H1 (cell line): ENCODE data around the gene CD300H. TPM values are rescaled to one million over a fixed set of nuclear protein-coding genes. Genes with fewer than 3 reads are reported as not detected.

Experiments used
- CTCF ChIA-PET: fragments of 300-600 bp; sonication (Branson Sonifier 250); formaldehyde crosslinking; loops from one replicate; lab custom pipeline; 2021; ENCODE audit not compliant: partially characterized antibody; lab: Charles Lee
- POLR2A ChIA-PET: fragments of 300-600 bp; sonication (Branson Sonifier 250); formaldehyde crosslinking; loops from one replicate; lab custom pipeline; 2021; ENCODE audit warnings: inconsistent platforms; ENCODE audit not compliant: partially characterized antibody; lab: Charles Lee
- DNase-seq, 2 experiments: peaks; one replicate each; pipeline versions ENCODE4 v3.0.0 to v3.0.0-alpha.2; 2010 to 2022; ENCODE audit warnings: low spot score in 2 of 2, low read depth in 1 of 2, mixed read lengths in 1 of 2
- FAIRE-seq: peaks from 2 replicates; lab custom pipeline; 2011; peaks lifted over from hg19 to GRCh38; lab: Jason Lieb, UNC
- H2AFZ ChIP-seq: 2 replicates; pipeline ENCODE4 v1.8.1; 2012; ENCODE audit warnings: low read length, inconsistent platforms
- H2AK5ac ChIP-seq: 2 replicates; pipeline ENCODE4 v1.6.1; 2013; ENCODE audit warnings: low read depth, low read length
- H2BK120ac ChIP-seq: replicated peaks from 2 replicates; pipeline ENCODE3; 2013; ENCODE audit warnings: low read depth, low read length, inconsistent platforms
- H2BK12ac ChIP-seq: 2 replicates; pipeline ENCODE4 v1.6.1; 2013; ENCODE audit warnings: low read depth, low read length
- H2BK15ac ChIP-seq: 2 replicates; pipeline ENCODE4 v1.6.1; 2013; ENCODE audit warnings: low read length
- H2BK20ac ChIP-seq: 2 replicates; pipeline ENCODE4 v1.6.1; 2013; ENCODE audit warnings: low read length
- H2BK5ac ChIP-seq: 2 replicates; pipeline ENCODE4 v1.6.1; 2013; ENCODE audit warnings: low read depth, low read length
- H3K14ac ChIP-seq: 2 replicates; pipeline ENCODE4 v1.6.1; 2013; ENCODE audit warnings: inconsistent platforms; ENCODE audit not compliant: insufficient read length
- H3K18ac ChIP-seq: 2 replicates; pipeline ENCODE4 v1.6.1; 2013; ENCODE audit warnings: low read length; ENCODE audit errors: extremely low read depth
- H3K23ac ChIP-seq: 2 replicates; pipeline ENCODE4 v1.6.1; 2013; ENCODE audit warnings: inconsistent platforms; ENCODE audit not compliant: insufficient read length
- H3K23me2 ChIP-seq: 2 replicates; pipeline ENCODE4 v1.6.1; 2013; ENCODE audit warnings: low read depth, low read length
- H3K27ac ChIP-seq: 2 replicates; pipeline ENCODE4 v1.6.1; 2011; ENCODE audit warnings: low read depth, low read length, inconsistent platforms
- H3K27me3 ChIP-seq, 4 experiments: replicated peaks in 1 of 4; 1 replicate in 1 of 4; 2 replicates in 3 of 4; pipeline versions ENCODE4 v1.6.1 to v1.8.1; 2011 to 2013; ENCODE audit warnings: low read length in 3 of 4, mild to moderate bottlenecking in 3 of 4, inconsistent platforms in 2 of 4, mixed read lengths in 2 of 4, moderate library complexity in 1 of 4; ENCODE audit not compliant: control insufficient read depth in 3 of 4, insufficient read depth in 3 of 4; ENCODE audit errors: extremely low read depth in 1 of 4
- H3K36me3 ChIP-seq, 4 experiments: 2 replicates each; pipeline versions ENCODE4 v1.6.1 to v1.8.1; 2011 to 2013; ENCODE audit warnings: mild to moderate bottlenecking in 4 of 4, low read length in 3 of 4, moderate library complexity in 2 of 4, control low read depth in 1 of 4, inconsistent platforms in 1 of 4; ENCODE audit not compliant: insufficient read depth in 4 of 4, control insufficient read depth in 2 of 4
- H3K4ac ChIP-seq: replicated peaks from 2 replicates; pipeline ENCODE3; 2013; ENCODE audit warnings: low read length, low read depth, mixed read lengths, inconsistent platforms; ENCODE audit not compliant: insufficient read length
- H3K4me1 ChIP-seq, 4 experiments: replicated peaks in 1 of 4; 1 replicate in 1 of 4; 2 replicates in 3 of 4; pipeline versions ENCODE4 v1.6.1 to v1.8.1; 2011 to 2013; ENCODE audit warnings: low read length in 3 of 4, inconsistent platforms in 2 of 4, mixed read lengths in 1 of 4; ENCODE audit not compliant: insufficient read depth in 4 of 4, control insufficient read depth in 3 of 4
- H3K4me2 ChIP-seq, 2 experiments: 2 replicates each; pipeline versions ENCODE4 v1.6.1 to v1.8.1; 2011 to 2013; ENCODE audit warnings: low read depth in 2 of 2, low read length in 2 of 2, control low read depth in 1 of 2, inconsistent platforms in 1 of 2, mild to moderate bottlenecking in 1 of 2; ENCODE audit not compliant: insufficient read depth in 1 of 2
- H3K4me3 ChIP-seq, 4 experiments: fragments of 200-600, 300-600 bp in 1 of 4; sonication (generic), shearing (Covaris generic), sonication (Bioruptor Twin) in 1 of 4; 2 replicates each; pipeline versions ENCODE4 v1.5.1 to v1.8.1; 2011 to 2016; ENCODE audit warnings: low read length in 4 of 4, low read depth in 3 of 4, control low read depth in 2 of 4, inconsistent platforms in 2 of 4, mild to moderate bottlenecking in 2 of 4, mixed read lengths in 1 of 4, moderate library complexity in 1 of 4; ENCODE audit not compliant: insufficient read depth in 2 of 4; ENCODE audit errors: extremely low read depth in 1 of 4
- H3K56ac ChIP-seq: replicated peaks from 2 replicates; pipeline ENCODE3; 2013; ENCODE audit warnings: low read depth, mild to moderate bottlenecking, mixed read lengths, low read length, inconsistent platforms; ENCODE audit not compliant: insufficient read length
- H3K79me1 ChIP-seq: 2 replicates; pipeline ENCODE4 v1.6.1; 2013; ENCODE audit warnings: low read depth, low read length, control low read depth
- H3K79me2 ChIP-seq, 2 experiments: 2 replicates each; pipeline versions ENCODE4 v1.6.1 to v1.8.1; 2012 to 2013; ENCODE audit warnings: low read length in 2 of 2, mild to moderate bottlenecking in 2 of 2, inconsistent platforms in 1 of 2; ENCODE audit not compliant: insufficient read depth in 2 of 2, control insufficient read depth in 1 of 2
- H3K9ac ChIP-seq, 4 experiments: replicated peaks in 1 of 4; 1 replicate in 1 of 4; 2 replicates in 3 of 4; pipeline versions ENCODE4 v1.6.1 to v1.8.1; 2011 to 2013; ENCODE audit warnings: low read depth in 3 of 4, low read length in 3 of 4, control low read depth in 2 of 4, mild to moderate bottlenecking in 2 of 4, moderate library complexity in 2 of 4, inconsistent platforms in 1 of 4; ENCODE audit errors: extremely low read depth in 1 of 4
- H3K9me3 ChIP-seq, 2 experiments: 2 replicates each; pipeline versions ENCODE4 v1.6.1 to v1.8.1; 2012 to 2013; ENCODE audit warnings: mild to moderate bottlenecking in 2 of 2, moderate library complexity in 2 of 2, control low read depth in 1 of 2, inconsistent platforms in 1 of 2, low read depth in 1 of 2, low read length in 1 of 2, mixed read lengths in 1 of 2; ENCODE audit not compliant: insufficient read depth in 2 of 2
- H4K20me1 ChIP-seq, 2 experiments: replicated peaks in 1 of 2; 2 replicates each; pipeline versions ENCODE3 to v1.8.1; 2011 to 2013; ENCODE audit warnings: inconsistent platforms in 2 of 2, low read length in 2 of 2, mild to moderate bottlenecking in 1 of 2; ENCODE audit not compliant: insufficient read depth in 2 of 2, control insufficient read depth in 1 of 2
- H4K5ac ChIP-seq: 2 replicates; pipeline ENCODE4 v1.6.1; 2013; ENCODE audit warnings: low read length, low read depth, mixed read lengths, inconsistent platforms; ENCODE audit not compliant: insufficient read length
- H4K8ac ChIP-seq: 2 replicates; pipeline ENCODE4 v1.8.0; 2013; ENCODE audit warnings: mild to moderate bottlenecking, moderate library complexity, low read length, inconsistent platforms; ENCODE audit not compliant: insufficient read depth; ENCODE audit errors: extremely low read depth
- H4K91ac ChIP-seq: replicated peaks from 2 replicates; pipeline ENCODE3; 2013; ENCODE audit warnings: low read length, mixed read lengths, inconsistent platforms; ENCODE audit not compliant: insufficient read length
- BACH1 ChIP-seq: IDR thresholded peaks from 2 replicates; pipeline ENCODE4 v1.6.1; 2012; ENCODE audit warnings: low read length, improper control_type of control experiment
- BCL11A ChIP-seq, 2 experiments: IDR thresholded peaks; one replicate each; pipeline ENCODE4 v1.6.1; 2011; ENCODE audit warnings: low read depth in 2 of 2, low read length in 2 of 2, mild to moderate bottlenecking in 2 of 2
- CREB1 ChIP-seq: IDR thresholded peaks from 2 replicates; pipeline ENCODE4 v1.6.1; 2012; ENCODE audit warnings: inconsistent platforms
- EZH2 ChIP-seq: fragments of 200-600 bp; sonication (generic); IDR thresholded peaks from 2 replicates; pipeline ENCODE4 v1.7.1; 2012; ENCODE audit warnings: low read depth, mild to moderate bottlenecking, moderate library complexity, low read length, inconsistent platforms; ENCODE audit not compliant: severe bottlenecking
- FOSL1 ChIP-seq: IDR thresholded peaks from 2 replicates; pipeline ENCODE4 v1.6.1; 2011; ENCODE audit warnings: mild to moderate bottlenecking, low read depth, low read length, moderate library complexity; ENCODE audit not compliant: insufficient read depth
- JUND ChIP-seq: IDR thresholded peaks from 2 replicates; pipeline ENCODE4 v1.6.1; 2011; ENCODE audit warnings: mild to moderate bottlenecking, improper control_type of control experiment, low read length
- KDM4A ChIP-seq: IDR thresholded peaks from one replicate; pipeline ENCODE4 v1.7.1; 2012; ENCODE audit warnings: low read depth, mild to moderate bottlenecking, moderate library complexity, low read length, inconsistent platforms; ENCODE audit not compliant: severe bottlenecking
- POLR2A ChIP-seq, 2 experiments: IDR thresholded peaks; 1 replicate in 1 of 2; 2 replicates in 1 of 2; pipeline ENCODE4 v1.6.1; 2011; ENCODE audit warnings: low read depth in 2 of 2, low read length in 2 of 2, mild to moderate bottlenecking in 2 of 2; ENCODE audit errors: control extremely low read depth in 1 of 2
- RAD21 ChIP-seq, 2 experiments: IDR thresholded peaks in 1 of 2; conservative IDR thresholded peaks in 1 of 2; 2 replicates each; pipeline ENCODE4 v1.6.1; 2011; ENCODE audit warnings: low read depth in 2 of 2, low read length in 2 of 2, improper control_type of control experiment in 1 of 2, inconsistent platforms in 1 of 2, mild to moderate bottlenecking in 1 of 2, moderate library complexity in 1 of 2
- RBBP5 ChIP-seq: IDR thresholded peaks from 2 replicates; pipeline ENCODE4 v1.7.1; 2012; ENCODE audit warnings: low read depth, mild to moderate bottlenecking, inconsistent platforms, low read length, moderate library complexity, borderline replicate concordance
- SIX5 ChIP-seq: IDR thresholded peaks from 2 replicates; pipeline ENCODE4 v1.6.1; 2011; ENCODE audit warnings: mild to moderate bottlenecking, low read depth, low read length
- SRF ChIP-seq: IDR thresholded peaks from 2 replicates; pipeline ENCODE4 v1.6.1; 2011; ENCODE audit warnings: mild to moderate bottlenecking, low read depth, low read length, moderate library complexity
- TCF12 ChIP-seq: IDR thresholded peaks from 2 replicates; pipeline ENCODE4 v1.6.1; 2011; ENCODE audit warnings: low read depth, mild to moderate bottlenecking, low read length
- YY1 ChIP-seq: IDR thresholded peaks from 2 replicates; pipeline ENCODE4 v1.6.1; 2011; ENCODE audit warnings: low read depth, mild to moderate bottlenecking, low read length
- ZNF274 ChIP-seq: IDR thresholded peaks from 2 replicates; pipeline ENCODE4 v1.7.0; 2012; ENCODE audit warnings: low read length, borderline replicate concordance; ENCODE audit errors: extremely low read depth
- WGBS, 2 experiments: shearing (Covaris generic) in 1 of 2; methylation state at CpG; one replicate each; pipeline versions ENCODE4 v1.1.6 to v1.1.7; 2013 to 2015; ENCODE audit warnings: low lambda C conversion rate in 2 of 2, mixed read lengths in 2 of 2, inconsistent platforms in 1 of 2, low coverage in 1 of 2, missing lambda C conversion rate in 1 of 2; ENCODE audit not compliant: insufficient replicate concordance in 2 of 2, insufficient coverage in 1 of 2, insufficient read length in 1 of 2; ENCODE audit errors: extremely low coverage in 1 of 2, missing lambda C conversion rate in 1 of 2; 5-methylcytosine and 5-hydroxymethylcytosine counted together
- polyA plus RNA-seq, 7 experiments: library from polyadenylated mRNA; depleted of rRNA in 3 of 7; stranded (reverse) in 5 of 7; unstranded in 2 of 7; fragments of >200 nt in 5 of 7; fragments of 200-250 nt in 2 of 7; gene quantifications; 1 replicate in 5 of 7; 2 replicates in 1 of 7; 4 replicates in 1 of 7; pipeline versions ENCODE4 v1.2.1 to v1.2.3, GENCODE V29; 2011 to 2013; ENCODE audit warnings: missing spikeins in 2 of 7, mixed read lengths in 2 of 7
- total RNA-seq: library from RNA; stranded (reverse); fragmentation: NEBNext Ultra II Directional; extraction: Animal tissue kit (Norgen Biotek cat#: 25700); gene quantifications from 2 replicates; pipeline ENCODE4 v1.2.1, GENCODE V29; 2021
- TF ChIP-seq, protein P1 (sequence below): IDR thresholded peaks from 2 replicates; pipeline ENCODE4 v1.6.1; 2012; ENCODE audit warnings: inconsistent platforms

CD300H gene
- total and polyA plus RNA-seq, 2 of the 8 experiments (the other 6 are each of a cell fraction or from before 2014, with no cell fraction given): not detected

DNA sequence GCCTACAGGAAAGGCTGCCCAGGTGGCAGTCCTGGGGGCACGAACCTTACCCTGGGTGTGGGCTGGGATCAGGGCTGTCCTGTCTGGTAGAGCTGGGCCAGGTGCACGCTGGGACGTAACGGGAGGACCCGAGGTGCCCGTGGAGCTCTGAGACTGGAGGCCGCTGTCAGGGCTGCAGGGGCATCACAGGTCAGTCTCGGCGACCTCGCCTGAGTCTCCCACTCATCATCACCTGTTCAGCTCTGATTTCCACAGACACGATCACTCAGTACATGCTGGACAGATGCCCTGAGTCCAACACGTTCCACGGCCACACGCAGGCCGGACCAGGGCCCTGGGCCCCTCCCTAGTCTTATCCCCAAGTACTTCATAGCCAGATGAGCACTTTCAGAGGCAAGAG is 16.7 kb downstream of the CD300H start:
- Histone ChIP-seq H4K8ac (no peak overlapping the region), H2BK5ac (no peak overlapping the region), H3K4me1 (no peaks in the 10 kb centered on the region), H3K36me3 (no peaks in the 10 kb centered on the region), H3K4me3 (no peak overlapping the region), H2BK15ac (no peak overlapping the region), H3K27ac (no peak overlapping the region), H2BK20ac (no peak overlapping the region), H4K91ac (no peak overlapping the region), H3K14ac (no peak overlapping the region), H3K23ac (no peak overlapping the region), H3K4ac (no peak overlapping the region), H4K20me1 (peaks cover 0 to 2% of the 10 kb centered on the region in 2 experiments), H2AFZ (no peak overlapping the region), H3K9me3 (no peaks in the 10 kb centered on the region), H3K18ac (no peak overlapping the region), H3K79me2 (no peaks in the 10 kb centered on the region), H3K4me2 (no peak overlapping the region), H2BK120ac (no peak overlapping the region), H3K79me1 (no peaks in the 10 kb centered on the region; the same call in 1 of the 2 replicates), H3K27me3 (peaks cover 0 to 2% (median 0%) of the 10 kb centered on the region in 4 experiments; a peak in 1 of 7 replicates)
- DNase-seq: no peak
- ChIA-PET POLR2A (no interaction called here), CTCF (interaction anchor here (1.1 kb wide), 1 partner anchor 52 kb away, joined by 3 read pairs; no protein-coding TSS in a partner anchor)
- FAIRE-seq: no peak
- TF ChIP-seq BCL11A (IDR thresholded peaks at IDR 0.05; ENCODE audit: low read depth in 2 of 2, low read length in 2 of 2) (no peak), POLR2A (IDR thresholded peaks at IDR 0.05; ENCODE audit: control extremely low read depth in 1 of 2, low read depth in 2 of 2, low read length in 2 of 2) (no peak), ZNF274 (no peak), KDM4A (no peak), JUND (no peak), TCF12 (no peak), YY1 (no peak), FOSL1 (no peak), RAD21 (IDR thresholded peaks at IDR 0.05 in 1 of 2, conservative IDR thresholded peaks at IDR 0.05 in 1 of 2; ENCODE audit: low read depth in 2 of 2, low read length in 2 of 2) (no peak), BACH1 (no peak), RBBP5 (no peak), SRF (no peak), CREB1 (no peak), EZH2 (no peak), SIX5 (no peak)
- TF ChIP-seq, protein P1, sequence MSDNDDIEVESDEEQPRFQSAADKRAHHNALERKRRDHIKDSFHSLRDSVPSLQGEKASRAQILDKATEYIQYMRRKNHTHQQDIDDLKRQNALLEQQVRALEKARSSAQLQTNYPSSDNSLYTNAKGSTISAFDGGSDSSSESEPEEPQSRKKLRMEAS: no peak
- TF ChIP-seq, all 59 proteins: peak for 0
- no peaks in the 10 kb centered on the region for H3K23me2 ChIP-seq
- no peak overlapping the region for H3K9ac ChIP-seq
- no peak overlapping the region for H3K56ac ChIP-seq
- no peak overlapping the region for H2AK5ac ChIP-seq
- 91% methylated on average over 15 of the region's 15 CpGs; no CpG with 5 or more reads in 1 of the 2 experiments for WGBS, 2 experiments
- H2BK12ac ChIP-seq: no peak overlapping the region
- no peak overlapping the region for H4K5ac ChIP-seq
